ENCODE results near the gene SORL1-AS1.

The SORL1-AS1 gene

GRCh38 chr11:121500275-121500674, 47.5 kb upstream of the SORL1-AS1 start:
- DNase-seq (ENCODE audit: low read depth, low spot score) (no peak), ATAC-seq (no peak), FAIRE-seq (no peak)
- Histone ChIP-seq H3K27me3 (replicated peaks in 1 of 2; ENCODE audit: control insufficient read depth in 2 of 2, insufficient read depth in 2 of 2, low read length in 1 of 2) (no peaks in the 10 kb centered on the region), H3K79me2 (ENCODE audit: control insufficient read depth, insufficient read depth, low read length) (peaks cover 13% of the 10 kb centered on the region), H3K27ac (ENCODE audit: control insufficient read depth, insufficient read depth) (no peak overlapping the region), H4K20me1 (ENCODE audit: control insufficient read depth, insufficient read depth) (no peaks in the 10 kb centered on the region), H3K9me3 (replicated peaks; ENCODE audit: control insufficient read depth, insufficient read depth, low read length) (peaks cover 6% of the 10 kb centered on the region; the same call in 2 of the 3 replicates), H3K4me1 (ENCODE audit: control insufficient read depth, insufficient read depth, low read length) (peaks cover 4% of the 10 kb centered on the region), H3K4me3 (no peak overlapping the region), H3K4me2 (ENCODE audit: control insufficient read depth, insufficient read depth) (no peak overlapping the region), H3K36me3 (ENCODE audit: control insufficient read depth in 2 of 2, insufficient read depth in 2 of 2, low read length in 1 of 2) (peaks cover 19 to 59% of the 10 kb centered on the region in 2 experiments), H3K9ac (ENCODE audit: control insufficient read depth, insufficient read depth, low read length) (no peak overlapping the region), H2AFZ (ENCODE audit: control insufficient read depth, low read depth, low read length) (no peak overlapping the region)
- TF ChIP-seq HDAC2 (IDR thresholded peaks at IDR 0.05) (no peak), IRF4 (IDR thresholded peaks at IDR 0.05; ENCODE audit: low read depth, low read length) (no peak), SMC3 (IDR thresholded peaks at IDR 0.05; ENCODE audit: borderline replicate concordance, low read length) (no peak), ATF3 (IDR thresholded peaks at IDR 0.05; ENCODE audit: borderline replicate concordance, extremely low read depth, low read depth, low read length) (no peak), STAT1 (conservative IDR thresholded peaks at IDR 0.05) (no peak), PRDM15 (CRISPR knock-in tag; IDR thresholded peaks at IDR 0.05) (no peak), RCOR1 (conservative IDR thresholded peaks at IDR 0.05; ENCODE audit: low read depth, low read length) (no peak), CEBPB (IDR thresholded peaks at IDR 0.05; ENCODE audit: borderline replicate concordance in 1 of 2, low read depth in 2 of 2, low read length in 2 of 2) (no peak)
- TF ChIP-seq, protein P1, sequence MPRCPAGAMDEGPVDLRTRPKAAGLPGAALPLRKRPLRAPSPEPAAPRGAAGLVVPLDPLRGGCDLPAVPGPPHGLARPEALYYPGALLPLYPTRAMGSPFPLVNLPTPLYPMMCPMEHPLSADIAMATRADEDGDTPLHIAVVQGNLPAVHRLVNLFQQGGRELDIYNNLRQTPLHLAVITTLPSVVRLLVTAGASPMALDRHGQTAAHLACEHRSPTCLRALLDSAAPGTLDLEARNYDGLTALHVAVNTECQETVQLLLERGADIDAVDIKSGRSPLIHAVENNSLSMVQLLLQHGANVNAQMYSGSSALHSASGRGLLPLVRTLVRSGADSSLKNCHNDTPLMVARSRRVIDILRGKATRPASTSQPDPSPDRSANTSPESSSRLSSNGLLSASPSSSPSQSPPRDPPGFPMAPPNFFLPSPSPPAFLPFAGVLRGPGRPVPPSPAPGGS (IDR thresholded peaks at IDR 0.05; ENCODE audit: borderline replicate concordance, insufficient read depth, low read depth, low read length, poor library complexity, severe bottlenecking), result no peak
- BruUV-seq (replicated peaks), result no TSS peak
- ChIA-PET SMC1A (ENCODE audit: uncharacterized antibody, unreplicated experiment) (interaction anchor here (0.5 to 1.6 kb wide), 4 partner anchors 8 to 106 kb away, joined by 3 to 5 read pairs (median 4); no protein-coding TSS in a partner anchor), CTCF (interaction anchor here (2.3 kb wide), 1 partner anchor 8 kb away, joined by 9 read pairs; no protein-coding TSS in a partner anchor), POLR2A (no interaction called here), RAD21 (ENCODE audit: unreplicated experiment) (no interaction called here)
- 100% methylated on average over 2 of the region's 2 CpGs for WGBS (ENCODE audit: insufficient coverage, insufficient replicate concordance, low lambda C conversion rate, missing lambda C conversion rate)
- intact Hi-C loops (cut with micrococcal nuclease; ENCODE audit: unreplicated experiment) (no loop called here), in situ Hi-C loops (cut with MboI) (no loop called here)
